SIG-M5 treated with dmso at 0.1 percent for 504 hours (cell line): ENCODE results near the gene MAGEA6.
"Not testable (repeated sequence)": the region's sequence is repeated elsewhere in the genome, so short reads cannot be mapped to it uniquely, and the experiment has no call there.

Source experiments
- DNase-seq: peaks from one replicate; lab custom pipeline; 2025; ENCODE audit not compliant: unreplicated experiment; lab: John Stamatoyannopoulos, UW

MAGEA6 gene

GRCh38 chrX:152734143-152734858 lies 35.2 kb downstream of the MAGEA6 start:
- DNase-seq: not testable (repeated sequence)

GRCh38 chrX:152733261-152733975 lies 36.1 kb downstream of the MAGEA6 start, which contains the start of the genes CSAG1 and MAGEA12:
CSAG1 (minus strand) TSS chrX:152733721; CDS start chrX:152732460, 1,261 bp downstream.
MAGEA12 (plus strand) TSS chrX:152733757; CDS start chrX:152736162, 2,405 bp downstream.
- no peak for DNase-seq

- no peak for DNase-seq
These were observed 44.1 kb downstream of the MAGEA6 start for GRCh38 chrX:152725409-152725808.
